HG02759 (cell line): ENCODE data around the gene CDC26.
"Not testable (repeated sequence)": the region's sequence is repeated elsewhere in the genome, so short reads cannot be mapped to it uniquely, and the experiment has no call there.

Experiments used
- ATAC-seq: cut with Tn5 transposase; IDR thresholded peaks from one replicate; pipeline ENCODE4 v1.9.1; 2021; ENCODE audit warnings: mild to moderate bottlenecking, moderate library complexity; ENCODE audit not compliant: unreplicated experiment

Gene CDC26

DNA sequence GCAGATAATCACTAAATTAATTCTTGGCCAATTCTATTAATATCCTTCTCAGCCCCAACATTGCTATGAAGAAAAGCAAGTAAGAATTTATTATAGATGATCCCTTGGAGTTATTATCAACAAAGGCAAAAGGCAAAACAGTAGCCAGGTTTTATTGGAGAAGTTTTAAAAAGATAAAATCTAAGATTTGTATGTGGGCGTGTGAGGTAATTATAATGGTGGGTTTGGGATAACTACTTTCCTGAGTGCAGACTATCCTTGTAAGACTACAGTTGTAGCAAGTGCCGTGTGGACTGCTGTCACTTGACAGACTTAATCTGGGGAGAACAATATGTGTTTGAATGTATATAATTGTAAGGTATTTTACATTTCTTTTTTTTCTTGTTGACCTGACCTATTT, 30.8 kb downstream of the CDC26 start:
- no peak for ATAC-seq

DNA sequence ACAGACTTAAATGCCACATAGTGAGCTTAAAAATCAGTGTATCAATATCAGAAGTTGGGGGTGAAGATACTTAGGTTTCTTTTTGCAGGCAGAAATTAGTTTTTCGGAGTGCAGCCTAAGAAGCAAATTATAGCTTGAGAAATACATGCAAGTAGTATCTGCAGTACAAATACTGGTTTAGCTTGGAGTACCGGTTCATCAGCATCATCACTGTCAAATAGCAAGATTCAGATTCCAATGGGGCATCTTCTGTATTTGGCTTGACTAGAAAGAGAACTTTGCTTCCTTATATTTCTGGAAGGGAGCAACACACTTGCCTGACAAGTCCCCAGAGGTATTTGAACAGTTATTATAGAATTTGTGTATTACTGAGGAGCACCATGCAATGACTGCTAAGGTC, 34.2 kb downstream of the CDC26 start:
- ATAC-seq: no peak

DNA sequence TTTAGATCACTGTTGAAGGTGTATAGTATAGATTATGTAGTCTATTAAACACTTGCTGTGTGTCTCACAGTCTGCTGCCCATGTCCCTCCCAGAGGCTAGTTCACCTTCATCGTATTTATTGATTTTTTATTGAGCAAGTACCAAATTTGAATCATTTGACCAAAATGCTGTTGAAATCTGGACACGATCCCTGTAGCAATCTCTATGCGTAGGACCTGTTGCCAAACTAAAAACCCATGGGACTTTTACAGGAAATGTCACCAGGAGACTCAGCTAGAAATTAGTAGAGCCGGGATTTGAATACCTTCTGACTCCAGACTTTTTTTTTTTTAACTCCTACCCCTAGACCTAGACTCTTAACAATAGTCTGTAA, 36.5 kb downstream of the CDC26 start:
- ATAC-seq: no peak

DNA sequence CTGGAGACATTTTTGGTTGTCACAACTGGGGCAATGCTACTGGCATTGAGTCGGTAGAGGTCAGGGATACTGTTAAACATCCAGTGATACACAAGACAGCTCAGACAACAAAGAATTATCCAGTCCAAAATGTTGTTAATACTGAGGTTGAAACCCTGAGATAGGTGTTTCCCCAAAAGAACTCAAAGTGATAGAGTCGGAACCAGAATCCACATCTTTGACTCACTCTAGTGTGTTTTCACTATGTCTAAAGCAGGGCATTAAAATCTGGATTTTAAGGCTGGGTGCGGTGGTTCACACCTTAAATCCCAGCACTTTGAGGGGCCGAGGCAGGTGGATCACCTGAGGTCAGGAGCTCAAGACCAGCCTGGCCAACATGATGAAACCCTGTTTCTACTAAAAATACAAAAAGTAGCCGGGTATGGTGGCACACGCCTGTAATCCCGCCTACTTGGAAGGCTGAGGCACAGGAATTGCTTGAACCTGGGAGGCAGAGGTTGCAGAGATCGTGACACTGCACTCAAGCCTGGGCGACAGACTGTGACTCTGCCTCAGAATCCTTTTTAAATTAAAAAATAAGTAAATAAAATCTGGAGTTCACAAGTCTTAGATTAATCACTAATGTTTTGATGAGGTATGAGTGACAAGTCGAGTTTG, 37.0 kb downstream of the CDC26 start:
- no peak for ATAC-seq

DNA sequence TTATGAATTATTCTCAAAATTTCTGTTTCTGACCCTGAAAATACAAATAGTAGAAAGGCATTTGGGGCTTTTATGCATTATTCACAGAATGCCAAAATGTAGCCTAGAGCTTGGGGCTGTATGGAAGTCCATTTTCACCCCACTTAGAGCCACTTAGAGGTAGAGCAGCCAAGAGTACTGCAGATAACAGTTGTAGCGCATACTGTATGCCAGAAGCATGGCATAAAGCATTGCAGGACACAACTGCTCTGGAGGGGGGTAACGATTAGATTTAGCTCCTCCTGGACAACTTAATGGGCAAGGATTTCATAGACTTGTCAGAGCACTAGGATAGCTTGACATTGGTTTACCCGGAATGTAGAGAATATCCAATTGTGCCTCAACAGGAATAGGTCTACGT, 38.3 kb downstream of the CDC26 start:
- ATAC-seq: no peak

DNA sequence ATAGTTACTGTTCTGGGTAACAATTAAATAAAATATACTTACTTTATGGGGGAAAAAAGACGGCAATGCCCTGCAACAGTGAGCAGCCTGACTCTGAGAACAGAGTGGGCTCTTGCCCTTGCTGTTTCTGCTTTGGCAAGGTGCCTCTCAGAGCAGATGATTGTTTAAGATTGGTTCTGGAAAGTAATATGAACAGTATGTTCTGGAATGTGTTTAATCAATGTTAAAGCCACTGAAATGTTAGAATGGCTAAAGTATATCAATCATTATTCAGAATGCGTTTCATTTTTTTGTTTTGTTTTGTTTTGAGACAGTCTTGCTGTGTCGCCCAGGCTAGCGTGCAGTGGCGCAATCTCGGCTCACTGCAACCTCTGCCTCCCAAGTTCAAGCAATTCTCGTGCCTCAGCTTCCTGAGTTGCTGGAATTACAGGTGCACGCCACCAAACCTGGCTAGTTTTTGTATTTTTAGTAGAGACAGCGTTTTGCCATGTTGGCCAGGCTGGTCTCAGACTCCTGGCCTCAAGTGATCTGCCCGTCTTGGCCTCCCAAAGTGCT, 39.6 kb downstream of the CDC26 start:
- not testable (repeated sequence) for ATAC-seq

DNA sequence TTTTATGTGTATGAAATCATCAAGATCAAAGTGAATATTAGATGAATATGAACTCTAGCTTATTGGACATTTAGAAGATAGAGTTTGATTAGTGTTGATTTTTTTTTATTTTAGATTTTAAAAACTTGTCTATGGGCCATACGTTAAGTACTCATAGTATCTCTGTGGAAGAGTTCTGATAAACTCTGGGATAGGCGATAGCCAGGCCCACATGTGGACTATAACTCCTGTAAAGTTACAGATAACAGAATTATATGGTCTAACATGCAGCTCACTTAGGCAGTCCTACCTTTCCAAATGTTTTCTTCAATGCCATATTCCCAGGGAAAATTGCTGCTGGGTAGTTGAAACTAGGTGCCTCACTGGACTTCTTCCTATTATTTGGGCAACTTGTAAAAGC, 43.7 kb downstream of the CDC26 start:
- ATAC-seq: no peak

DNA sequence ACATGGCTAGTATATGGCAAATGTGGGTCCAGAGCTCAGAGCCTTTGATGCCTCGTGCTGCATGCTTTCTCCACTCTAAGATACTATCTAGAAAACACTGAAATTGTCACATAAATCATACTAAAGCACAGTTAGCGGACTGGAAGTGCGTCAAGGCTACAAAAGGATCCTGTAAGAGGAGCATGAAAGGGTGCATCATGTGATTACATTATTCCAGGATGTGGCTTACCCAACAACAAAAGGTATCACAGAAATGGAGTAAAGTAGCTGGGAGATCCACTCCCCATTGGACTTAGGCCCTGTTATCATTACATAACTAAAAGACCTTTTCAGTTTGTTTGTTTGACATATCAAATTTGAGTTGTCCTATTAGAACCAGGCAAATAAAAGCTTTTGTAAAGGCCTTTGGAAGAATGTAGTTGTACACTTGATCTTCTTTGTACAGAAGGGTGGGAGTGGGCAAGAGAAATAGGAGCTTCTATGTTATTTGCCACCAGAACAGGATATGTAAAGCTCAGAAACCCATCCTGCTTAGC, 47.2 kb downstream of the CDC26 start:
- ATAC-seq: no peak

DNA sequence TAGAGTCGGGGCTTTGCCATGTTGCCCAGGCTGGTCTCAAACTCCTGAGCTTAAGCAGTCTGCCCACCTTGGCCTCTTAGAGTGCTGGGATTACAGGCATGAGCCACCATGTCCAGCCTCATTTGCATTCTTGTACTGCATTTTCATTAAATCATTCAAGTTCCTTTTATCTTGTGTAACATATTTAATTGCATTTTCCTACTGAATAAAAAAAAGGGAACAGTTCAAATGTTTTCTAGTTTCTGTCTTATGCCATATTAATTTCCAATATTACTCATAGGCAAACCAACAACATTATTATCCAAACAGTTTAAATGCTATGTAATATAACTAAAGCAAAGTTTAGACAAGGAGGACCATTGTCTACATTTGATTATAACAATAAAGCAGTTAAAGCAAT, 47.9 kb downstream of the CDC26 start:
- no peak for ATAC-seq

DNA sequence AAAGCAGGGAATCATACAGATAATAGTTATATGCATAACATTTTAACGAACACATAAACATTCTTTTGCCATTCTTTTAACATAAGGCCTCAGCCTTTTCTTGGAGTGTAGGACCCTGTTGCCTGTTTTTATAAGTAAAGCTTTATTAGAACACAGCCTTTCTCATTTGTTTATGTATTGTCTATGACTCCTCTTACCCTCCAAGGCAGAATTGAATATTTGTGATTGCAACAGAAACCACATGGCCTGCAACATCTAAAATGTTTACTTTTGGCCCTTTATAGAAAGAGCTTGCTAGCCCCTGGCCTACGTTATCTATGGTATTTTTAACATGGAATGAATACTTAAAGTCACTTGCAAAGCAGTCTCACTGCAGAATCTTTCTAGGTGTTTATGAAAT, 51.4 kb downstream of the CDC26 start:
- no peak for ATAC-seq

DNA sequence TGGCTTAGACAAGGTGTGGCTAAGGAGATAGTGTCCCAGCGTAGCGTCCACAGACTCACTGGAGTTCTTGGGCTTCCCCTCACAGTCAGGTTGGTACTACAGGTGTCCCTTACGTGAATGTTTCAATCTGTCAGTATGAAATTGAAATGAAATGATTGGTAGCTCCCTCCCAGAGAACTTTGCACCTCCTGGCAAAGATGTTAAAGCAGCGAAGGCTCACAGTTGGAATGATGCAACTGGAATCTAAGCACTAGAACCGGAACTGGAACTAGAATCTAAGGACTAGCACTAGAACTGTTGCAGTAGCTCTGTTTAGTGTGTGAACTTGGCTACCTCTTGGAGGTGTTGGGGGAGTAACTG, 52.9 kb downstream of the CDC26 start:
- ATAC-seq: no peak

DNA sequence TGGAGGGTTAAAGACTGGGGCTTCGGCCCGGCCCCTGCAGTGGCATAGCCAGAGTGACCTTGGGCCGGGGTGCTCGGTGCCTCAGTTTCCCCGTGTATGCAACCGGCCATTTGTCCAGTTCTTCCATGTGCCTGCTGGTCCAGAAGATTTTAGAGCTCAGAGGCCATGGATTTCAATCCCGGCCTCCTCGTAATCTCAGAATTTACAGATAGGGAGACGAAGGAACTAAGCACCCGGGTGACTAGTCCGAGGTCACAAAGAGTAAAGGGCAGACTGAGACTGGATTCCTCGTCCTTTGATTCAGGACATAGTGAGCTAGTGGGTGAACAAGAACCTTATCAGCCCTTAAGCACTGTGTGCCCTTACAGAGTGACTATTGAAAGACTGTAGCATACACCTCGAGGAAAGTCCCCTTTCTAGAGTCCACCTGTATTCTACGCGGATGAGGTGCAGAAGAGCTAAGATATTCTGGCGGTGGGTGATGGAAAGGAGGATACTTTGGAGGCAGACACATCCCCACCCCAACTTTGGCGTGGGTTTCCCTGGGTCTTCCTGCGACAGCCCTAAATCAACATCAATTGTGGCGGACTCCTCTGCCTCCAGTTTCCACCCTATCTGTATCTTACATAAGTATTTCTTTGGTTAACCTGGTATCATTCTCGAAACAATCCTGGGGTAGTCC, 53.4 kb downstream of the CDC26 start:
- no peak for ATAC-seq

DNA sequence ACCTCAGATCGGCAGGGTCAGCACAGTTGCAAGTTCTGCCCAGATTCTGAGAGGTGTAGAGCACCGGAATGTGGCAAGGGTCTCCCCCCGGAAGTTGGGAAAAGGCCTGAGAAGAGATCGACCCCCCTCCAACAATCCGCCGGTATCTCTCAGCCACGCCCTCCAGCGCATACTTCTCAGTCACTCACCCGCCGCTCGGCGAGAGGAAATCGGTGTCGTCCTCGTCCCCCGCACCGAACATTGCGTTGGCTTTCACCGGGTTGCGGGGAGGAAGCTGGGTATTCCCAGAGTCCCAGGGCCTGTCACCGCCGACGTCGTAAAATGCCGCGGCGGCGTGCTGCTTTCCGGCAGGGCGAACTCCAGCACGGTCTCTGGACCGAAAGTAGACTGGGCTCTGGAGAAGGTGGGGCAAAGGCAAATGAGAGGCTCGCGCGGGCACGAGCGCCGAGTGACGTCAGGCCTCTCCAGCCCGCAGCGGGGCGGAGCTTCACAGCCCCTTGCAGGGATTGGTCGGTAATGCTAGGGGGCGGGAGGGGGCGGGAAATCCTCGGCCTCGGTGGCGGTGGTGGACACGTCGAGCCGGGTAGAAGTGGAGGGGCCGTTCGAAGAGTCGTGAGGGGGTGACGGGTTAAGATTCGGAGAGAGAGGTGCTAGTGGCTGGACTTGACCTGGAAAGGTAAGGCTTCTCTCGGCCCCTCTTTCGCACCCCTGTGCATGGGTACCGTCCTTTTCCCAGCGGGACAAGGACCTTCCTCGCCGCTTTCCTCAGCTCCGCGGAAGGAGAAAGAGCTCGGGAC, 54.2 kb downstream of the CDC26 start, which contains the start of the genes FKBP15 and SLC31A1:
FKBP15 (minus strand) TSS at position 275 of the 797 bp plus-strand sequence; CDS start at position 241, 34 bp downstream.
SLC31A1 (plus strand) TSS at position 542 of the 797 bp plus-strand sequence. CDS start 34,605 bp downstream, outside the sequence.
- ATAC-seq: peak; percentile 90

DNA sequence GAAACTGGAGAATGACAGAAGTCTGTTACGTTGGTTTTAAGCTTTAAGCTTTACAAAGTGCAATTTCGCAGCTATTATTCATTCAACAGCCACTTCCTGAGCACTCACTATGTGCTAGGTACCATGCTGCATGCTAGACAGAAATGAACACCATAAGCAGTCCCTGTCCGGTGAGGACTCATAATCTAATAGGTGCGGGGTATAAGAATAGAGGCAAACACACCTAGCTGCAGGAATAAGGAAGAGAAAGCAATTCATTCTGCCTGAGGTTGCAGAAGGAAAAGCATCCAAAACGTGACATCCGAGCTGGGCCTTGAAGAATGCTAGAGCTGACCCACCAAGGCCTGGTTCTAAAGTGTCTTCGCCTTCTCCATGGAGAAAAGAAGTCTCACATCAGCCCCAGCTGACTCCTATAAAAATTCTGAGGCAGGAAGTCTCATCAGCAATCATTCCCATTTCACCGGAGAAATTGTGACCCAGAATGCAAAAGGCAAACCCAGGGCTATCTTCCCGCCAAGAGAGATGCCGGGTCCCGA, 54.8 kb downstream of the CDC26 start:
- no peak for ATAC-seq

DNA sequence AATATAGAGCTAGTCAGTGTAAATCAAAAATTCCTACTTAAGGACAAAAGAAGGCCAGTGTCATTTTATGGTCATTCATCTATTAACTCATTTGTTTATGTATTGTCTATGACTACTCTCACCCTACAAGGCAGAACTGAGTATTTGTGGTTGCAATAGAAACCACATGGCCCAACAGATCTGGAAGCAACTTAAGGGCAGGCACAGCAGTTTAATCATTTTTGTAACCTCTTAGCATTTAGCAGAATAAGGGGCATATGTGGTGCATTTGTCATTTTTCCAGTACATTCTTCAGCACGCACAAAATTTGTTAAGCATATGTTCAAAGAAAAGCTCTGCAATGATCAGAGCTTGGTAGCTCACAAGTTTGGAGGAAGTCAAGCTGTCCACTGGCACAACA, 55.4 kb downstream of the CDC26 start:
- ATAC-seq: peak; percentile 54

DNA sequence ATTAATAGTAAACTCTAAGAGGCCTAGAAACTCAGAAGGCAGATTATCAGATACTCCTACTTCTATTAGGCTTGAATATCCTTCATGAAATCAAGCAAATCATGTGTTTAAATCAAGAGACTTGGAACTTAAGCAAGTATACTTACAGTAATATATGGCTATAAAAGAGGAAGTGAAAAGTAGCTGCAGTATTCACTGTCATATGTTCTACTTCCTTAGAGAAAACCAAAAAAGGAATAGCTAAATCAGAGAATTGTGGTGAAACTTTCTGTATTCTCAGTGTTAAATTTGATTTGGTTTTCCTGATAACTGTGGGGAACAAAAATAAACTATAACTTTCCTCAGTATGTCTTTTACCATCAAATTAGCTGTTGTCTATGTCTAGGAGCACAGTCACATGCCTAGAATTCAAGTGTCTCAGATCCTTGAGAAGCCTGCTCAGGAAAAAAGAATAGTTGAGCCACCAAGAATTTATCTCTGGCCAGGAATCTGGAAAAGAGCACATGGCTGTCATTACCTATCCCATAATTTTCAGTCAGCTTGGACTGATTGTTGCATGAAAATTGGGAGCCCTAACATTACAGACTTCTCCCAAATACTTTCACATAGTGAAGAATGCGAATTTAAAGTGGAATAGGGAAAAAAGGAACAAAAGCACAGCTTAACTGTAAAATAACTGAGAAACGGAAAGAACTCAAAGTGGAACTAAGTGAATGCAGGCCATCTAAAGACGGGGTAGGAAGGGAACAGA, 56.0 kb downstream of the CDC26 start:
- ATAC-seq: no peak
